ENCODE results near the gene KLHL17. TPM values are rescaled to one million over a fixed set of nuclear protein-coding genes. Genes with fewer than 3 reads are reported as not detected.

The KLHL17 gene
- total RNA-seq, 1 experiment from 2014 or later, result 58.8 TPM

DNA sequence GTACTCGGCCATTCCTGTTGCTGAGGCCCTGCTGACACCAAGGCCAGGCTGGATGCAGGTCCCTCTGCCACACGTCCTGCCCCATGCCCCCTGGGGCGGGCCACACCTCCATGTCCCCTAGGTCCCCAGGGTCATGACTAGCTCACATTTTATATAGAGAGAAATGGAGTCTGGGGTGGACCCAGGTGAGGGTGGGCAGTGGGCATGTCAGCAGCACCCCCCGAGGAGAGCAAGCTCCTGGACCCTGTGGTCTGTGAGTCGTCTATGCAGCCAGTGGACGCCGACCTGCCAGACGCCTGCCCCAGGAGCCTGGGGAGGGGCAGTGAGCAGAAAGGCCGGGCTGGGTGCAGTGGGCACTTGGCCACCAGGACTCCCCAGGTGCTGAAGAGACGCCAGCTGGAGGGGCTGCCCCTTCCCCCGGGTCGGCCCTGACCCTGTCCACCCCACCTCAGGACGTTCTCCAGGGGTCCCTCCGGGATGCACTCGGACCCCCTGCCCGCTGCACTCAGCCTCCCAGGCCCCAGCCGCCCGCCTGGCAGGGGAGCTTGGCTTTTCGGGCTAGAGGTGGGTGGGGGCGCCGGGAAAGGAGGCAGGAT is 20.8 kb upstream of the KLHL17 start:
- no TSS peak for BruUV-seq (replicated peaks)
- H3K27ac ChIP-seq (ENCODE audit: low read length), result peak overlapping the region; percentile 46
- intact Hi-C loops (cut with micrococcal nuclease; ENCODE audit: unreplicated experiment), result loop anchor here (5.0 kb wide), 1 partner anchor 32 kb away; no protein-coding TSS in a partner anchor
- in situ Hi-C loops (cut with HindIII; ENCODE audit: low pct_unique_long_range_greater_than_20kb, low sequenced_read_pairs), result no loop called here
- POLR2A ChIA-PET, result no interaction called here
- no peak for DNase-seq (ENCODE audit: low read depth, low spot score)
- H3K36me3 ChIP-seq (ENCODE audit: control insufficient read depth, insufficient read depth, low read length), result no peaks in the 10 kb centered on the region
- CTCF ChIA-PET, result interaction anchor here (0.6 kb wide), 2 partner anchors 35 to 37 kb away, joined by 3 to 4 read pairs; no protein-coding TSS in a partner anchor
- no peaks in the 10 kb centered on the region for H3K9me3 ChIP-seq (ENCODE audit: control insufficient read depth, insufficient read depth, low read depth, low read length)
- H3K4me3 ChIP-seq (ENCODE audit: low read depth in 2 of 2, low read length in 2 of 2), result peak overlapping the region in 1 of 2 experiments; percentile 23; a peak in 1 of 4 replicates
- no peaks in the 10 kb centered on the region for H3K27me3 ChIP-seq (ENCODE audit: control insufficient read depth, insufficient read depth, low read length)
- no peak for ATAC-seq
- TF ChIP-seq TCF7L2 (IDR thresholded peaks at IDR 0.05; ENCODE audit: low read depth, low read length) (no peak), CTCF (IDR thresholded peaks at IDR 0.05) (no peak; the same call in 1 of the 2 replicates), POLR2AphosphoS5 (IDR thresholded peaks at IDR 0.05; ENCODE audit: low read depth, low read length) (no peak), REST (IDR thresholded peaks at IDR 0.05; ENCODE audit: insufficient read depth in 1 of 2, low read depth in 2 of 2, low read length in 1 of 2) (no peak), SIN3A (IDR thresholded peaks at IDR 0.05; ENCODE audit: borderline replicate concordance, insufficient read depth, low read depth, low read length) (no peak)
- H3K4me1 ChIP-seq (ENCODE audit: control insufficient read depth, insufficient read depth, low read length), result peaks cover 58% of the 10 kb centered on the region

GRCh38 chr1:940107-941014 is 20.0 kb upstream of the KLHL17 start:
- POLR2A ChIA-PET, result no interaction called here

More at GRCh38 chr1:940107-941014, 20.0 kb upstream of the KLHL17 start:
- intact Hi-C loops (cut with micrococcal nuclease; ENCODE audit: unreplicated experiment) (loop anchor here (5.0 kb wide), 1 partner anchor 33 kb away; no protein-coding TSS in a partner anchor), in situ Hi-C loops (cut with HindIII; ENCODE audit: low pct_unique_long_range_greater_than_20kb, low sequenced_read_pairs) (no loop called here)
- TF ChIP-seq POLR2AphosphoS5 (IDR thresholded peaks at IDR 0.05; ENCODE audit: low read depth, low read length), result peak; percentile 42; the same call in 1 of the 2 replicates
- TF ChIP-seq CTCF (IDR thresholded peaks at IDR 0.05), result peak; percentile 18
- no peak for TF ChIP-seq REST (IDR thresholded peaks at IDR 0.05; ENCODE audit: insufficient read depth in 1 of 2, low read depth in 2 of 2, low read length in 1 of 2)
- TF ChIP-seq SIN3A (IDR thresholded peaks at IDR 0.05; ENCODE audit: borderline replicate concordance, insufficient read depth, low read depth, low read length), result 0 out of 2 replicates have a peak, but pooled peaks have one; percentile 65
- TF ChIP-seq TCF7L2 (IDR thresholded peaks at IDR 0.05; ENCODE audit: low read depth, low read length), result peak; percentile 44; the same call in 1 of the 2 replicates
- Histone ChIP-seq H3K27ac (ENCODE audit: low read length) (peak overlapping the region; percentile 87), H3K36me3 (ENCODE audit: control insufficient read depth, insufficient read depth, low read length) (no peaks in the 10 kb centered on the region), H3K4me1 (ENCODE audit: control insufficient read depth, insufficient read depth, low read length) (peaks cover 66% of the 10 kb centered on the region), H3K9me3 (ENCODE audit: control insufficient read depth, insufficient read depth, low read depth, low read length) (no peaks in the 10 kb centered on the region), H3K4me3 (ENCODE audit: low read depth in 2 of 2, low read length in 2 of 2) (peak overlapping the region; percentile 40 to 57), H3K27me3 (ENCODE audit: control insufficient read depth, insufficient read depth, low read length) (no peaks in the 10 kb centered on the region)
- no peak for DNase-seq (ENCODE audit: low read depth, low spot score)
- peak; percentile 14 for ATAC-seq
- BruUV-seq (replicated peaks), result no TSS peak
- CTCF ChIA-PET, result interaction anchor here (0.6 kb wide), 1 partner anchor 36 kb away, joined by 4 read pairs; no protein-coding TSS in a partner anchor
